Neutrophil (primary cell): ENCODE measurements around the gene TSPAN15.

Experiments
- H3K27ac ChIP-seq: fragments of 200-600 bp; sonication (generic); 2 replicates; pipeline ENCODE4 v1.5.1; 2016; ENCODE audit warnings: mild to moderate bottlenecking, moderate library complexity
- H3K27me3 ChIP-seq: fragments of 200-600 bp; sonication (generic); 2 replicates; pipeline ENCODE4 v1.6.0; 2016; ENCODE audit warnings: mild to moderate bottlenecking
- H3K36me3 ChIP-seq: fragments of 200-600 bp; sonication (generic); 2 replicates; pipeline ENCODE4 v1.5.1; 2017
- H3K4me1 ChIP-seq, 2 experiments: fragments of 200-600 bp in 1 of 2; sonication (generic) in 1 of 2; 1 replicate in 1 of 2; 2 replicates in 1 of 2; pipeline versions ENCODE4 v1.5.1 to v1.6.1; 2013 to 2016; ENCODE audit warnings: low read depth in 1 of 2, low read length in 1 of 2, mild to moderate bottlenecking in 1 of 2, moderate library complexity in 1 of 2; ENCODE audit not compliant: control insufficient read depth in 1 of 2, insufficient read depth in 1 of 2
- H3K4me3 ChIP-seq, 2 experiments: fragments of 200-600 bp in 1 of 2; sonication (generic) in 1 of 2; 1 replicate in 1 of 2; 2 replicates in 1 of 2; pipeline ENCODE4 v1.5.1; 2013 to 2016; ENCODE audit warnings: low read depth in 1 of 2, low read length in 1 of 2, mild to moderate bottlenecking in 1 of 2, moderate library complexity in 1 of 2
- H3K9me3 ChIP-seq: fragments of 200-600 bp; sonication (generic); 2 replicates; pipeline ENCODE4 v1.5.1; 2016
- TF ChIP-seq, protein P1 (sequence below): fragments of 200-600 bp; sonication (generic); IDR thresholded peaks from 2 replicates; pipeline ENCODE4 v1.5.1; 2016; ENCODE audit warnings: antibody characterized with exemption

Gene TSPAN15

DNA sequence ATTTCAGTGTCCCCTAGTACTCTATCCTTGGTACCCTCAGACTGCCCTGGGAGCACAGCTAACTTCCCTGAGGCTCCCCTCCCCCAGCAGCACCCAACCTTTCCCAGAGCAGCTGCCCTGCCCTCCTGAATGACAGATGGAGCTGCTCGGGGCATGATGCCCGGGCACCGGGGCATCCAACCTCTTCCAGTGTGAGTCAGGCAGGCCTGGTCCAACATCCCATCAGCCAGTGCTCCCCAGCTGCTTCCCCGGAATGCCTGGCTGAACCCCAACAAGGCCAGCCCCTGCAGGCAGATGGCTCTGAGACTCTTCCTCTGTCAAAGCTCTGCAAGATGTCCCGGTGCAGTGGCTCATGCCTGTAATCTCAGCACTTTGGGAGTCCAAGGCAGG is 11.9 kb upstream of the TSPAN15 start:
- TF ChIP-seq, protein P1, sequence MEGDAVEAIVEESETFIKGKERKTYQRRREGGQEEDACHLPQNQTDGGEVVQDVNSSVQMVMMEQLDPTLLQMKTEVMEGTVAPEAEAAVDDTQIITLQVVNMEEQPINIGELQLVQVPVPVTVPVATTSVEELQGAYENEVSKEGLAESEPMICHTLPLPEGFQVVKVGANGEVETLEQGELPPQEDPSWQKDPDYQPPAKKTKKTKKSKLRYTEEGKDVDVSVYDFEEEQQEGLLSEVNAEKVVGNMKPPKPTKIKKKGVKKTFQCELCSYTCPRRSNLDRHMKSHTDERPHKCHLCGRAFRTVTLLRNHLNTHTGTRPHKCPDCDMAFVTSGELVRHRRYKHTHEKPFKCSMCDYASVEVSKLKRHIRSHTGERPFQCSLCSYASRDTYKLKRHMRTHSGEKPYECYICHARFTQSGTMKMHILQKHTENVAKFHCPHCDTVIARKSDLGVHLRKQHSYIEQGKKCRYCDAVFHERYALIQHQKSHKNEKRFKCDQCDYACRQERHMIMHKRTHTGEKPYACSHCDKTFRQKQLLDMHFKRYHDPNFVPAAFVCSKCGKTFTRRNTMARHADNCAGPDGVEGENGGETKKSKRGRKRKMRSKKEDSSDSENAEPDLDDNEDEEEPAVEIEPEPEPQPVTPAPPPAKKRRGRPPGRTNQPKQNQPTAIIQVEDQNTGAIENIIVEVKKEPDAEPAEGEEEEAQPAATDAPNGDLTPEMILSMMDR, result no peak
- no peak overlapping the region for H3K4me3 ChIP-seq
- H3K27me3 ChIP-seq, result no peaks in the 10 kb centered on the region
- H3K27ac ChIP-seq, result peak overlapping the region; percentile 62
- H3K4me1 ChIP-seq, result peaks cover 24 to 28% of the 10 kb centered on the region in 2 experiments
- H3K9me3 ChIP-seq, result no peaks in the 10 kb centered on the region
- H3K36me3 ChIP-seq, result no peaks in the 10 kb centered on the region

DNA sequence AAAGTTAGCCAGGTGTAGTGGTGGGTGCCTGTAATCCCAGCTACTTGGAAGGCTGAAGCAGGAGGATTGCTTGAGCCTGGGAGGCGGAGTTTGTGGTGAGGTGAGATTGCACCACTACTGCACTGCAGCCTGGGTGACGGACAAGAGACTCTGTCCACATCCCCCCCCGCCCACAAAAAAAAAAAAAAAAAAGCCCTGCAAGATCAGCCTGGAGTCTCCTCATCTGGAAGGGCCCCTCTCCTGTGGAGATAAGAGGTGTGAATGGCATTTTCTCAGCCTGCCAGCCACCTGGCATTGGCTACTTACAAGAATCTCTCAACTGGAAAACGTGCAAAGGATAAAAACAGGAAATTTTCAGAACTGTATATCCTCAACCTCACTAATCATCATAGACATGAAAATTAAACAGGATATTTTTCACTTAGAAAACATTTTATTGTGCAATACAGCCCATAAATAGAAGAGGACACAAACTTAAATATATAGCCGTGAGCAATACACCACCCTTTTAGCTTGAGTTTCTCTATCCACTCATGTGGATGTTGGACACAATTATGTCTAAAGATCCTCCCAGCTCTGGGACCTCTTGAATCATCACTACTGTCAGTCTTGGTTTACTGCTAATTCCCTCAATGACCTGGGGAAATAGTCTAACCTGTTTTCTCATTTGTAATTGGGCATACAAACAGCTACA is 11.3 kb upstream of the TSPAN15 start:
- TF ChIP-seq, protein P1, result no peak
- Histone ChIP-seq H3K36me3 (no peaks in the 10 kb centered on the region), H3K27me3 (no peaks in the 10 kb centered on the region), H3K4me1 (peaks cover 25 to 34% of the 10 kb centered on the region in 2 experiments), H3K27ac (peak overlapping the region; percentile 62), H3K9me3 (no peaks in the 10 kb centered on the region), H3K4me3 (no peak overlapping the region)

DNA sequence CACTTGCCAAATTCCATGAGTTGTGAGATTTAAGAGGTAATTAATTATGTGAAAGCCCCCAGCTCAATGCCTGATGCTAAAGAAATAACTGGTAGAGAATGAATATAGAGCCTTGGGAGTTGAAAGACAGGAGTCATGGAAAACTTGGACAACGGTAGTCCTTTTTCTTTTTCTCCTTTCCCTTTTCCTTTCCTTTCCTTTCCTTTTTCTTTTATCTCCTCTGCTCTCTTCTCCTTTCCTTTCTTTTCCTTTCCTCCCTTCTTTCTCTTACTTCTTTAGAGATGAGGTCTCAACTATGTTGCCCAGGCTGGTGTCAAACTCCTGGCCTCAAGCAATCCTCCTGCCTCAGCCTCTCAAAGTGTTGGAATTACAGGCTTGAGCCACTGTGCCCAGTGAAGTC is 7.9 kb upstream of the TSPAN15 start:
- H3K27ac ChIP-seq, result no peak overlapping the region
- TF ChIP-seq, protein P1, result no peak
- no peaks in the 10 kb centered on the region for H3K9me3 ChIP-seq
- no peaks in the 10 kb centered on the region for H3K27me3 ChIP-seq
- H3K36me3 ChIP-seq, result no peaks in the 10 kb centered on the region
- no peak overlapping the region for H3K4me3 ChIP-seq
- H3K4me1 ChIP-seq, result peaks cover 26 to 34% of the 10 kb centered on the region in 2 experiments

DNA sequence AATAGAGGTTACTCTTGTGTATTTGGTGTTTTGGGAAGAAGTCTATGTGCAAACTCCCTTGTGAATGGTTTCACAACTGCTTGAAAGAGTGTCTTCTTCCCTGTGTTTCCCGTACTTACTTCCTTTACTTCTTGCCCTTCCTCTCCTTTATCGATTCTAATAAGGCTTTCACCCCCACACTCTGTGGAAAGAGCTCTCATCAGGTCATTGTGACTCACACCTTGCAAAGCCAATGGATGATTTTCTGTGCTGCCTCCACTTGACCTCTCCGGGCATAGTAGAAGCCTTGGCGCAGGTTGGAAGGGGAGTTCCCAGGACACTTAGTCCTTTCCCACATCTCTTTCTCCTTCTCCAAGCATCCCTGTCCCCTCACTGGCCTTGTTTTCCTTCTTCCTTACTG is 6.2 kb upstream of the TSPAN15 start:
- no peak overlapping the region for H3K4me3 ChIP-seq
- H3K9me3 ChIP-seq, result no peaks in the 10 kb centered on the region
- no peaks in the 10 kb centered on the region for H3K36me3 ChIP-seq
- TF ChIP-seq, protein P1, result no peak
- H3K27me3 ChIP-seq, result peaks cover 6% of the 10 kb centered on the region
- H3K4me1 ChIP-seq, result peaks cover 9 to 17% of the 10 kb centered on the region in 2 experiments
- no peak overlapping the region for H3K27ac ChIP-seq

DNA sequence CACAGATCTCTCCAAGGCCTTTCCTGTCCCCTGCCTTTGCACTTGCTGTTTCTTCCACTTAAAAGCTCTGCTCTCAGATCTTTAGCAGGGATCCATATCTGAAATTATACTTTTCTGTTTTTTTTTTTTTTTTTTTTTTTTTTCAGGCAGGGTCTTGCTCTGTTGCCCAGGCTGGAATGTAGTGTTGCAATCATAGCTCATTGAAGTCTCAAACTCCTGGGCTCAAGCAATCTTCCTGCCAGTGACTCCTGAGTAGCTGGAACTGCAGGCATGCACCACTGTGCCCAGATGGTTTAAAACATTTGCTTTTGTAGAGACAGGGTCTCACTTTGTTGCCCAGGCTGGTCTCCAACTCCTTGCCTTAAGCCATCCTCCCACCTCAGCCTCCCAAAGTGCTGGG is 5.0 kb upstream of the TSPAN15 start:
- H3K27ac ChIP-seq, result no peak overlapping the region
- TF ChIP-seq, protein P1, result no peak

More for the DNA sequence above, 5.0 kb upstream of the TSPAN15 start:
- Histone ChIP-seq H3K4me1 (peaks cover 8 to 18% of the 10 kb centered on the region in 2 experiments), H3K9me3 (no peaks in the 10 kb centered on the region), H3K27me3 (peaks cover 17% of the 10 kb centered on the region), H3K36me3 (no peaks in the 10 kb centered on the region), H3K4me3 (no peak overlapping the region)
